HepG2 (cell line): ENCODE results near the gene BTD. TPM values are rescaled to one million over a fixed set of nuclear protein-coding genes. Genes with fewer than 3 reads are reported as not detected.

Source experiments
- CEBPB ChIP-seq: IDR thresholded peaks from 2 replicates; pipeline ENCODE4 v1.6.1; 2011; ENCODE audit warnings: low read depth, low read length, improper control_type of control experiment, borderline replicate concordance
- DPF2 ChIP-seq: sonication (generic); formaldehyde crosslinking; IDR thresholded peaks from 2 replicates; pipeline ENCODE4 v1.4.0; 2020; ENCODE audit warnings: mild to moderate bottlenecking, low read depth, missing genetic modification reagents, borderline replicate concordance
- ERF ChIP-seq: IDR thresholded peaks from 2 replicates; pipeline ENCODE4 v1.6.1; 2018; ENCODE audit warnings: missing biosample characterization, missing genetic modification reagents
- GATAD1 ChIP-seq: IDR thresholded peaks from 2 replicates; pipeline ENCODE4 v1.6.1; 2016; ENCODE audit warnings: missing genetic modification reagents, missing compliant biosample characterization
- KDM4B ChIP-seq: sonication (generic); formaldehyde crosslinking; IDR thresholded peaks from 2 replicates; pipeline ENCODE4 v1.4.0; 2020; ENCODE audit warnings: missing genetic modification reagents
- KLF9 ChIP-seq: IDR thresholded peaks from 2 replicates; pipeline ENCODE4 v1.6.1; 2016; ENCODE audit warnings: low read depth
- MYNN ChIP-seq: sonication (generic); formaldehyde crosslinking; IDR thresholded peaks from 2 replicates; pipeline ENCODE4 v1.4.0; 2020; ENCODE audit warnings: mild to moderate bottlenecking, low read depth, missing genetic modification reagents
- RNF2 ChIP-seq: fragments of 450-650 bp; conservative IDR thresholded peaks from 2 replicates; pipeline ENCODE4 v1.6.1; 2016; ENCODE audit warnings: low read depth
- TGIF2 ChIP-seq: IDR thresholded peaks from 2 replicates; pipeline ENCODE4 v1.6.1; 2016; ENCODE audit warnings: control low read depth, missing compliant biosample characterization
- TSC22D2 ChIP-seq: sonication (generic); formaldehyde crosslinking; IDR thresholded peaks from 2 replicates; pipeline ENCODE4 v1.5.1; 2020; ENCODE audit warnings: missing genetic modification reagents, mild to moderate bottlenecking, borderline replicate concordance
- ZEB1 ChIP-seq: IDR thresholded peaks from 2 replicates; pipeline ENCODE4 v1.6.1; 2012; ENCODE audit warnings: mild to moderate bottlenecking, low read depth, inconsistent platforms; ENCODE audit not compliant: insufficient replicate concordance
- ZFP41 ChIP-seq: sonication (generic); formaldehyde crosslinking; IDR thresholded peaks from 2 replicates; pipeline ENCODE4 v1.4.0; 2020; ENCODE audit warnings: mild to moderate bottlenecking, missing genetic modification reagents, borderline replicate concordance
- ZKSCAN5 ChIP-seq: sonication (generic); formaldehyde crosslinking; IDR thresholded peaks from 2 replicates; pipeline ENCODE4 v1.5.1; 2020; ENCODE audit warnings: mild to moderate bottlenecking, missing genetic modification reagents
- ZNF225 ChIP-seq: sonication (generic); formaldehyde crosslinking; IDR thresholded peaks from 2 replicates; pipeline ENCODE4 v1.4.0; 2020; ENCODE audit warnings: mild to moderate bottlenecking, missing genetic modification reagents
- ZNF24 ChIP-seq: fragments of 450-650 bp; IDR thresholded peaks from 2 replicates; pipeline ENCODE4 v1.6.1; 2017; ENCODE audit warnings: antibody characterized with exemption, mild to moderate bottlenecking
- ZNF34 ChIP-seq: sonication (generic); formaldehyde crosslinking; IDR thresholded peaks from 2 replicates; pipeline ENCODE4 v1.4.0; 2020; ENCODE audit warnings: mild to moderate bottlenecking, missing genetic modification reagents, borderline replicate concordance
- ZNF446 ChIP-seq: sonication (generic); formaldehyde crosslinking; IDR thresholded peaks from 2 replicates; pipeline ENCODE4 v1.5.0; 2020; ENCODE audit warnings: mild to moderate bottlenecking, missing genetic modification reagents
- ZNF501 ChIP-seq: sonication (generic); formaldehyde crosslinking; IDR thresholded peaks from 2 replicates; pipeline ENCODE4 v1.5.1; 2020; ENCODE audit warnings: mild to moderate bottlenecking, moderate library complexity, missing genetic modification reagents
- ZSCAN29 ChIP-seq: sonication (generic); formaldehyde crosslinking; conservative IDR thresholded peaks from 2 replicates; pipeline ENCODE4 v1.4.0; 2020; ENCODE audit warnings: mild to moderate bottlenecking, missing genetic modification reagents
- polyA plus RNA-seq, 8 experiments: library from polyadenylated mRNA; depleted of rRNA in 3 of 8; stranded (reverse) in 7 of 8; unstranded in 1 of 8; fragments of >200 nt; fragmentation: Illumina TruSeq in 4 of 8; extraction: Trizol in 4 of 8; gene quantifications; 2 replicates each; pipeline versions ENCODE4 v1.2.1 to v1.2.3, GENCODE V29; 2011 to 2016; ENCODE audit warnings: low read depth in 4 of 8, missing spikeins in 1 of 8, mixed read lengths in 1 of 8; ENCODE audit not compliant: insufficient read depth in 1 of 8
- total RNA-seq, 5 experiments: library from RNA; depleted of rRNA; stranded (reverse); fragments of >200 nt; fragmentation: Illumina TruSeq; extraction: Trizol; gene quantifications; 2 replicates each; pipeline ENCODE4 v1.2.3, GENCODE V29; 2016; ENCODE audit warnings: low read depth in 1 of 5
- TF ChIP-seq, protein P1 (sequence below): IDR thresholded peaks from 2 replicates; pipeline ENCODE4 v1.6.1; 2016; ENCODE audit warnings: control low read depth
- TF ChIP-seq, protein P2 (sequence below): sonication (generic); formaldehyde crosslinking; IDR thresholded peaks from 2 replicates; pipeline ENCODE4 v1.8.0; 2022; ENCODE audit warnings: missing genetic modification reagents, mild to moderate bottlenecking, moderate library complexity, borderline replicate concordance
- TF ChIP-seq, protein P3 (sequence below): sonication (generic); formaldehyde crosslinking; conservative IDR thresholded peaks from 2 replicates; pipeline ENCODE4 v1.4.0; 2020; ENCODE audit warnings: missing genetic modification reagents
- TF ChIP-seq, protein P4 (sequence below): sonication (generic); formaldehyde crosslinking; IDR thresholded peaks from 2 replicates; pipeline ENCODE4 v1.5.0; 2020; ENCODE audit warnings: missing genetic modification reagents
- TF ChIP-seq, protein P5 (sequence below): sonication (generic); formaldehyde crosslinking; IDR thresholded peaks from 2 replicates; pipeline ENCODE4 v1.4.0; 2020; ENCODE audit warnings: mild to moderate bottlenecking, missing genetic modification reagents

Gene BTD
- total and polyA plus RNA-seq, 2 of the 13 experiments (the other 11 are each of a cell fraction or from before 2014, with no cell fraction given), result 15.7 to 35.5 TPM

DNA sequence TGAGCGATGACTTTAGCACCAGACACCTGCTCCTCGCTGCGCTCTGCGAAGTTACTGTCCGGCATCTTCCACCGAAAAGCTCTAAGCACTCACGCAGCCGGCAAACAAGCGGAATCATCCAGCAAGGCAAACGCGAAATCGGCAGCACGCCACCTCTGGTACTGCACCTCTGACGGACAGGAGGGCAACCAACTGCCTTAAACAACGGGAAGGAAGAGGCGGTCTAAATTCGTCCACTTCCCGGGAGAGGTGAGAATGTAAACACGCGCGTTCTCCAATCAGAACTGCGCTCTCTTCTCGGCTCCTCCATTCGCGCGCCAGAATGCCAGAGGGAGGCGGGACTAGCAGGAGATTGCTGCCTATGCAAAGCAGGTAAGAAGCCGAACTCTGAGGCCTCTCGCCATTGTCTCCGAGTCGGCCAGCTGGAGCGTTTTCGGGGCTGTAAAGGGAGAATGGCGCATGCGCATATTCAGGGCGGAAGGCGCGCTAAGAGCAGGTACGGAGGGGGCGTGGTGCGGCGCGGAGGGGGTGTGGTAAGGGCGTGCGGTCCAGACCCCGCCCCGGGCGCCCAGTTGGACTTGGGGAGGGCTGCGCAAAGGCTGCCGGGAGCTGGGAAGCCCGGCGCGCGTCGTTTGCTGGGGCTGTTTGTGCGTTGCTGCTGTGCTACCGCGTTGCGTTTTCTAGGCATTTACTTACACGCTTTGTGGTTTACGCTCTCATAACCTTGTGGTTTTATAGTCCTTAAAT lies at the start of gene BTD, which contains the start of gene HACL1 (continued):
- peak; percentile 16; the same call in 1 of the 2 replicates for TF ChIP-seq ERF (CRISPR knock-in tag)
- TF ChIP-seq ZNF225 (CRISPR knock-in tag), result no peak
- TF ChIP-seq ZNF24, result no peak
- peak; percentile 32 for TF ChIP-seq ZEB1
- TF ChIP-seq ZSCAN29, result peak; percentile 55; the same call in 1 of the 2 replicates
- 0 out of 2 replicates have a peak, but pooled peaks have one; percentile 60 for TF ChIP-seq MYNN (CRISPR knock-in tag)
- peak; percentile 89 for TF ChIP-seq GATAD1 (CRISPR knock-in tag)
- no peak for TF ChIP-seq ZFP41
- no peak for TF ChIP-seq TSC22D2 (CRISPR knock-in tag)
- TF ChIP-seq ZKSCAN5 (CRISPR knock-in tag), result peak; percentile 47; the same call in 1 of the 2 replicates
- TF ChIP-seq, protein P1, sequence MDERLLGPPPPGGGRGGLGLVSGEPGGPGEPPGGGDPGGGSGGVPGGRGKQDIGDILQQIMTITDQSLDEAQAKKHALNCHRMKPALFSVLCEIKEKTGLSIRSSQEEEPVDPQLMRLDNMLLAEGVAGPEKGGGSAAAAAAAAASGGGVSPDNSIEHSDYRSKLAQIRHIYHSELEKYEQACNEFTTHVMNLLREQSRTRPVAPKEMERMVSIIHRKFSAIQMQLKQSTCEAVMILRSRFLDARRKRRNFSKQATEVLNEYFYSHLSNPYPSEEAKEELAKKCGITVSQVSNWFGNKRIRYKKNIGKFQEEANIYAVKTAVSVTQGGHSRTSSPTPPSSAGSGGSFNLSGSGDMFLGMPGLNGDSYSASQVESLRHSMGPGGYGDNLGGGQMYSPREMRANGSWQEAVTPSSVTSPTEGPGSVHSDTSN (CRISPR knock-in tag), result peak; percentile 98
- TF ChIP-seq, protein P2, sequence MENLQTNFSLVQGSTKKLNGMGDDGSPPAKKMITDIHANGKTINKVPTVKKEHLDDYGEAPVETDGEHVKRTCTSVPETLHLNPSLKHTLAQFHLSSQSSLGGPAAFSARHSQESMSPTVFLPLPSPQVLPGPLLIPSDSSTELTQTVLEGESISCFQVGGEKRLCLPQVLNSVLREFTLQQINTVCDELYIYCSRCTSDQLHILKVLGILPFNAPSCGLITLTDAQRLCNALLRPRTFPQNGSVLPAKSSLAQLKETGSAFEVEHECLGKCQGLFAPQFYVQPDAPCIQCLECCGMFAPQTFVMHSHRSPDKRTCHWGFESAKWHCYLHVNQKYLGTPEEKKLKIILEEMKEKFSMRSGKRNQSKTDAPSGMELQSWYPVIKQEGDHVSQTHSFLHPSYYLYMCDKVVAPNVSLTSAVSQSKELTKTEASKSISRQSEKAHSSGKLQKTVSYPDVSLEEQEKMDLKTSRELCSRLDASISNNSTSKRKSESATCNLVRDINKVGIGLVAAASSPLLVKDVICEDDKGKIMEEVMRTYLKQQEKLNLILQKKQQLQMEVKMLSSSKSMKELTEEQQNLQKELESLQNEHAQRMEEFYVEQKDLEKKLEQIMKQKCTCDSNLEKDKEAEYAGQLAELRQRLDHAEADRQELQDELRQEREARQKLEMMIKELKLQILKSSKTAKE (CRISPR knock-in tag), result no peak; the same call in 1 of the 2 replicates
- no peak for TF ChIP-seq ZNF34 (CRISPR knock-in tag)
- TF ChIP-seq, protein P3, sequence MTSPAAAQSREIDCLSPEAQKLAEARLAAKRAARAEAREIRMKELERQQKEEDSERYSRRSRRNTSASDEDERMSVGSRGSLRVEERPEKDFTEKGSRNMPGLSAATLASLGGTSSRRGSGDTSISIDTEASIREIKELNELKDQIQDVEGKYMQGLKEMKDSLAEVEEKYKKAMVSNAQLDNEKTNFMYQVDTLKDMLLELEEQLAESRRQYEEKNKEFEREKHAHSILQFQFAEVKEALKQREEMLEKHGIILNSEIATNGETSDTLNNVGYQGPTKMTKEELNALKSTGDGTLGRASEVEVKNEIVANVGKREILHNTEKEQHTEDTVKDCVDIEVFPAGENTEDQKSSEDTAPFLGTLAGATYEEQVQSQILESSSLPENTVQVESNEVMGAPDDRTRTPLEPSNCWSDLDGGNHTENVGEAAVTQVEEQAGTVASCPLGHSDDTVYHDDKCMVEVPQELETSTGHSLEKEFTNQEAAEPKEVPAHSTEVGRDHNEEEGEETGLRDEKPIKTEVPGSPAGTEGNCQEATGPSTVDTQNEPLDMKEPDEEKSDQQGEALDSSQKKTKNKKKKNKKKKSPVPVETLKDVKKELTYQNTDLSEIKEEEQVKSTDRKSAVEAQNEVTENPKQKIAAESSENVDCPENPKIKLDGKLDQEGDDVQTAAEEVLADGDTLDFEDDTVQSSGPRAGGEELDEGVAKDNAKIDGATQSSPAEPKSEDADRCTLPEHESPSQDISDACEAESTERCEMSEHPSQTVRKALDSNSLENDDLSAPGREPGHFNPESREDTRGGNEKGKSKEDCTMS (CRISPR knock-in tag), result peak; percentile 59; the same call in 1 of the 2 replicates
- TF ChIP-seq CEBPB, result no peak
- TF ChIP-seq KDM4B (CRISPR knock-in tag), result no peak; the same call in none of the 2 replicates
- TF ChIP-seq, protein P4, sequence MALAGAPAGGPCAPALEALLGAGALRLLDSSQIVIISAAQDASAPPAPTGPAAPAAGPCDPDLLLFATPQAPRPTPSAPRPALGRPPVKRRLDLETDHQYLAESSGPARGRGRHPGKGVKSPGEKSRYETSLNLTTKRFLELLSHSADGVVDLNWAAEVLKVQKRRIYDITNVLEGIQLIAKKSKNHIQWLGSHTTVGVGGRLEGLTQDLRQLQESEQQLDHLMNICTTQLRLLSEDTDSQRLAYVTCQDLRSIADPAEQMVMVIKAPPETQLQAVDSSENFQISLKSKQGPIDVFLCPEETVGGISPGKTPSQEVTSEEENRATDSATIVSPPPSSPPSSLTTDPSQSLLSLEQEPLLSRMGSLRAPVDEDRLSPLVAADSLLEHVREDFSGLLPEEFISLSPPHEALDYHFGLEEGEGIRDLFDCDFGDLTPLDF (CRISPR knock-in tag), result no peak; the same call in 1 of the 2 replicates
- peak; percentile 32 for TF ChIP-seq TGIF2 (CRISPR knock-in tag)
- peak; percentile 84 for TF ChIP-seq ZNF501 (CRISPR knock-in tag)
- no peak for TF ChIP-seq DPF2 (CRISPR knock-in tag)
- TF ChIP-seq, protein P5, sequence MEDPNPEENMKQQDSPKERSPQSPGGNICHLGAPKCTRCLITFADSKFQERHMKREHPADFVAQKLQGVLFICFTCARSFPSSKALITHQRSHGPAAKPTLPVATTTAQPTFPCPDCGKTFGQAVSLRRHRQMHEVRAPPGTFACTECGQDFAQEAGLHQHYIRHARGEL (CRISPR knock-in tag), result no peak
- TF ChIP-seq KLF9 (CRISPR knock-in tag), result no peak
- peak; percentile 37; the same call in 1 of the 2 replicates for TF ChIP-seq RNF2
- no peak for TF ChIP-seq ZNF446 (CRISPR knock-in tag)
